Naive thymus-derived CD4-positive, alpha-beta T cell (primary cell): ENCODE data around the gene BICD2. TPM values are rescaled to one million over a fixed set of nuclear protein-coding genes. Genes with fewer than 3 reads are reported as not detected.

ENCODE experiments used
- ATAC-seq: fragments of 150-1000 bp; cut with Tn5 transposase; 2 replicates; pipeline ENCODE4 v1.10.0; 2021; ENCODE audit warnings: mild to moderate bottlenecking, moderate library complexity
- CTCF ChIA-PET: fragments of 350-600 bp; sonication (Branson Sonifier 250); formaldehyde crosslinking; loops from one replicate; lab custom pipeline; 2021; ENCODE audit warnings: antibody characterized with exemption; lab: Charles Lee
- POLR2A ChIA-PET: fragments of 350-600 bp; sonication (Branson Sonifier 250); formaldehyde crosslinking; loops from one replicate; lab custom pipeline; 2021; ENCODE audit warnings: antibody characterized with exemption, inconsistent platforms; lab: Charles Lee
- DNase-seq, 9 donors: peaks; one replicate each; pipeline versions ENCODE4 v3.0.0 to v3.0.0-alpha.2; 2020 to 2022; ENCODE audit warnings: mixed read lengths in 1 of 9
- H3K27ac ChIP-seq: one replicate; pipeline ENCODE4 v1.7.0; 2013; ENCODE audit warnings: mild to moderate bottlenecking, low read depth, low read length, moderate library complexity
- H3K27me3 ChIP-seq, 2 donors: one replicate each; pipeline ENCODE4 v1.7.0; 2013; ENCODE audit warnings: low read length in 2 of 2, mild to moderate bottlenecking in 2 of 2, moderate library complexity in 2 of 2; ENCODE audit not compliant: control insufficient read depth in 2 of 2, insufficient read depth in 2 of 2
- H3K36me3 ChIP-seq, 3 experiments: 1 replicate in 2 of 3; 2 replicates in 1 of 3; pipeline ENCODE4 v1.7.0; 2013; ENCODE audit warnings: low read length in 3 of 3, mild to moderate bottlenecking in 3 of 3, moderate library complexity in 1 of 3; ENCODE audit not compliant: insufficient read depth in 3 of 3, control insufficient read depth in 2 of 3
- H3K4me1 ChIP-seq, 2 donors: one replicate each; pipeline ENCODE4 v1.7.0; 2013; ENCODE audit warnings: low read length in 2 of 2, mild to moderate bottlenecking in 2 of 2, moderate library complexity in 1 of 2; ENCODE audit not compliant: control insufficient read depth in 2 of 2, insufficient read depth in 2 of 2
- H3K4me3 ChIP-seq: 2 replicates; pipeline ENCODE4 v1.7.0; 2013; ENCODE audit warnings: mild to moderate bottlenecking, low read length
- H3K9me3 ChIP-seq, 3 experiments: 1 replicate in 2 of 3; 2 replicates in 1 of 3; pipeline ENCODE4 v1.7.0; 2013; ENCODE audit warnings: low read length in 3 of 3; ENCODE audit not compliant: control insufficient read depth in 2 of 3
- H3K27ac Mint-ChIP-seq, 9 donors: one replicate each; pipeline ENCODE4 v1.8.0; 2020 to 2022; ENCODE audit warnings: mixed read lengths in 9 of 9, mild to moderate bottlenecking in 8 of 9, moderate library complexity in 5 of 9, inconsistent platforms in 2 of 9
- H3K27me3 Mint-ChIP-seq, 5 donors: one replicate each; pipeline ENCODE4 v1.8.0; 2021 to 2022; ENCODE audit warnings: mixed read lengths in 5 of 5, mild to moderate bottlenecking in 1 of 5
- H3K36me3 Mint-ChIP-seq, 5 donors: one replicate each; pipeline ENCODE4 v1.8.0; 2020 to 2022; ENCODE audit warnings: mixed read lengths in 5 of 5, mild to moderate bottlenecking in 3 of 5, inconsistent platforms in 1 of 5
- H3K4me1 Mint-ChIP-seq, 7 donors: one replicate each; pipeline ENCODE4 v1.8.0; 2020 to 2022; ENCODE audit warnings: mixed read lengths in 7 of 7, mild to moderate bottlenecking in 3 of 7, inconsistent platforms in 1 of 7
- H3K4me3 Mint-ChIP-seq, 10 donors: one replicate each; pipeline ENCODE4 v1.8.0; 2020 to 2022; ENCODE audit warnings: mild to moderate bottlenecking in 10 of 10, mixed read lengths in 10 of 10, moderate library complexity in 6 of 10, inconsistent platforms in 2 of 10
- H3K9me3 Mint-ChIP-seq, 11 donors: one replicate each; pipeline ENCODE4 v1.8.0; 2020 to 2022; ENCODE audit warnings: mixed read lengths in 11 of 11, mild to moderate bottlenecking in 4 of 11, inconsistent platforms in 1 of 11, moderate library complexity in 1 of 11
- intact Hi-C, 2 donors: fragments of 100-400 bp; cut with micrococcal nuclease; formaldehyde crosslinking; loops; one replicate each; pipeline ENCODE4 v1.15.1; 2023
- polyA plus RNA-seq, 2 donors: library from polyadenylated mRNA; unstranded; fragments of 300-500 nt; fragmentation: Illumina TruSeq; gene quantifications; one replicate each; pipeline ENCODE4 v1.2.3, GENCODE V29; 2021
- total RNA-seq, 6 experiments: library from RNA in 5 of 6; stranded (reverse) in 5 of 6; gene quantifications; 1 replicate in 5 of 6; 2 replicates in 1 of 6; pipeline ENCODE4 v1.2.3 and lab custom pipeline; 2021 to 2026

BICD2 gene
- total and polyA plus RNA-seq, 7 experiments from 2014 or later, result 7.4 to 28.8 (median 27.4) TPM

DNA sequence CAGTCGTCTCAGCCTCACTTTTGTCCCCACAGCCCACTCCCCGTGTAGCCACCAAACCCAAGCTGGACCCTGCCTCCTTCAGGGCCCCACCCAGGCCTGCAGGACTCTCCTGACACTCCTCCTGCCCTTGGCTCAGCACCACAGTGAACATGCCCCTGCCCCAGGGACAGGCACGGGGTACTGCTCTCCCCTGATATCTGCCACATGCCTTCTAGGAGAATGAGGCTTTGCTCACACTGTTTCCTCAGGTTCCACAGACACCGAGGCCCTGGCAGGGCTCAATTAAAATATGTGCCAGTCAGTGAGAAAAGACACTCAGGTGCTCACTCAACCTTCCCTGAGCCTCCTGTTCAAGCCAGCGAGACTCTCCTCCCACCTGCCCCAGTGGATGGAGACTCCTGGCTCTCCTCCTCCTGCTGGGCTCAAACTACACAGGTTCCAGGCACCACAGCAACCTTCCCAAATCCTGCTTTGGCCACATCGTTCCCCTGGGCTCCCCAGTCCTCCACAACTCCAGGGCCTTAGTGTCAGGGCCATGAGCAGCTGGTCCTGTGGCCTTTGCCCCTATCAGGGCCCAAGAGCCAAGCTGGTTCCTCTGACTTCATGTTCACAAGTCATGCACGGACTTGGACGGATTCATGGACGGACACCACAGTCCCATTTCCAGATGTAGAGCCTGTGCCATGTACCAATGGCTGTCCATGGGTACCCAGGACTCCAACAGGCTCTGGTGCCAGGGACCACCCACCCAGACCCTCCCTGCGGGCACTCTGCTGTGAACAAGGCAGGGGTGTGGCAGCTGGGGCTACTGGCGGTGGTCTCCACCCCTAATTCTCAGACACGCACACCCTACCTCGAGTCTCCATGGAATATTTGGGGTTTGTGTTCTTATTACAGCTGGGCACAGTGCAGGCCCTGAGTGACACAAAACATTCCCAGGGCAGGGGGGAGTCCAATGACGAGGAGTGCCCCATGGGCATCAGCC lies 36.6 kb downstream of the BICD2 start:
- no peak for DNase-seq
- Mint-ChIP-seq H3K27ac (peak overlapping the region in 6 of 9 donors; percentile 36 to 85 (median 53)), H3K4me3 (no peak overlapping the region), H3K9me3 (peaks cover 0 to 1% (median 0%) of the 10 kb centered on the region in 11 donors), H3K36me3 (peaks cover 0 to 6% (median 4%) of the 10 kb centered on the region in 5 donors), H3K4me1 (peaks cover 14 to 32% (median 22%) of the 10 kb centered on the region in 7 donors), H3K27me3 (no peaks in the 10 kb centered on the region)
- no peak for ATAC-seq
- Histone ChIP-seq H3K27ac (no peak overlapping the region), H3K4me1 (no peaks in the 10 kb centered on the region), H3K36me3 (peaks cover 0 to 72% (median 7%) of the 10 kb centered on the region in 3 experiments), H3K9me3 (no peaks in the 10 kb centered on the region), H3K27me3 (no peaks in the 10 kb centered on the region), H3K4me3 (no peak overlapping the region)
- ChIA-PET CTCF (no interaction called here), POLR2A (no interaction called here)
- intact Hi-C loops, result no loop called here

DNA sequence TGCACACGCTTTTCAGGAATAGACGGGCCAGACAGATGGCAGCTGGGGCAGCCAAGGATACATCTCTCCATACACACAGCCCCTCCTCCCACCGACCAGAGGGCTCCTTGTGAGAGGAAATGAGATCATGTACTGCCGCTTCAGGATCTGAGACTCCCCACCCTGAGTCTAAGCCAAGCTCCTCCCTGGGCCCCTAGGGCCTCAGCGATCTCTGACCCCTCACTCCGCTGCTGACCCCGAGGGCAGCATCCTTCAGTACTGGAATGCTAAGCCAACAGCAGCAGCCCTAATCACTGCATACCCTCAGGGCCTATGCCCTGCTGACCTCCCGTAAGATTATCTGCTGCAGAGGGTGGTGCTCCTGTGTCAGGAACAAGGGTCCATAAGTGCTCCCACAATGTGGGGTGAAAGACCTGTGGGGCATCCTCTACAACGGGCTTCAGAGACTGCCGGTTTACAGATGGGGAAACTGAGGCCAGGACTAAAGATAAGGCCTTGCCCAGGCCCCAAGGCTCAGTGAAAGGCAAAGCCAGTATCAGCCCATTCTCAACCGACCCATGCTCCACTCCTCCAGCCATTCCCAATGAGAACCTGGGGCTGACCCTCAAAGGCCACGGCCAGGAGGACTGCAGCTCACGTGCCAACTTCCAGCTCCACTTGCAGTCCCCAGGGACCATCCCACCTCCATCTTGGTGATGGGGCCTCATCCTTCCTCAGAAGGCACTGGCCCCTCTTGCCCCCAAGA lies 37.5 kb downstream of the BICD2 start:
- CTCF ChIA-PET, result no interaction called here

GRCh38 chr9:92726348-92726747 lies 38.3 kb downstream of the BICD2 start:
- ChIA-PET POLR2A (no interaction called here), CTCF (no interaction called here)
- Histone ChIP-seq H3K27me3 (no peaks in the 10 kb centered on the region), H3K4me1 (no peaks in the 10 kb centered on the region), H3K27ac (no peak overlapping the region), H3K9me3 (no peaks in the 10 kb centered on the region), H3K36me3 (peaks cover 0 to 89% (median 13%) of the 10 kb centered on the region in 3 experiments), H3K4me3 (no peak overlapping the region)
- Mint-ChIP-seq H3K4me3 (no peak overlapping the region), H3K27me3 (no peaks in the 10 kb centered on the region), H3K9me3 (peaks cover 0 to 1% (median 0%) of the 10 kb centered on the region in 11 donors), H3K4me1 (peaks cover 3 to 23% (median 8%) of the 10 kb centered on the region in 7 donors), H3K27ac (peak overlapping the region in 4 of 9 donors; percentile 13 to 86 (median 56)), H3K36me3 (peaks cover 0 to 18% (median 4%) of the 10 kb centered on the region in 5 donors)
- ATAC-seq (no peak), DNase-seq (no peak)
- intact Hi-C loops, result no loop called here

More for the DNA sequence above, 37.5 kb downstream of the BICD2 start:
- ATAC-seq (no peak), DNase-seq (no peak)
- H3K9me3 ChIP-seq, result no peaks in the 10 kb centered on the region
- H3K4me3 ChIP-seq, result no peak overlapping the region
- peak overlapping the region in 3 of 9 donors; percentile 52 to 85 (median 65) for H3K27ac Mint-ChIP-seq
- no peaks in the 10 kb centered on the region for H3K27me3 Mint-ChIP-seq
- peaks cover 0 to 81% (median 7%) of the 10 kb centered on the region in 3 experiments for H3K36me3 ChIP-seq
- peaks cover 0 to 1% (median 0%) of the 10 kb centered on the region in 11 donors for H3K9me3 Mint-ChIP-seq
- peaks cover 11 to 31% (median 15%) of the 10 kb centered on the region in 7 donors for H3K4me1 Mint-ChIP-seq
- H3K4me1 ChIP-seq, result no peaks in the 10 kb centered on the region
- POLR2A ChIA-PET, result no interaction called here
- intact Hi-C loops, result no loop called here
- H3K27me3 ChIP-seq, result no peaks in the 10 kb centered on the region
- H3K36me3 Mint-ChIP-seq, result peaks cover 0 to 11% (median 4%) of the 10 kb centered on the region in 5 donors
- H3K4me3 Mint-ChIP-seq, result no peak overlapping the region
- no peak overlapping the region for H3K27ac ChIP-seq

- no peak overlapping the region for H3K4me3 ChIP-seq
- Mint-ChIP-seq H3K4me3 (no peak overlapping the region), H3K36me3 (peaks cover 0 to 21% (median 4%) of the 10 kb centered on the region in 5 donors), H3K9me3 (peaks cover 0 to 1% (median 0%) of the 10 kb centered on the region in 11 donors), H3K4me1 (peaks cover 3 to 20% (median 9%) of the 10 kb centered on the region in 7 donors), H3K27ac (peak overlapping the region in 7 of 9 donors; percentile 13 to 86 (median 37)), H3K27me3 (no peaks in the 10 kb centered on the region)
- H3K36me3 ChIP-seq, result peaks cover 0 to 90% (median 13%) of the 10 kb centered on the region in 3 experiments
- ATAC-seq (no peak), DNase-seq (no peak)
- CTCF ChIA-PET, result no interaction called here
- H3K9me3 ChIP-seq, result no peaks in the 10 kb centered on the region
- no peaks in the 10 kb centered on the region for H3K27me3 ChIP-seq
- intact Hi-C loops, result no loop called here
- H3K4me1 ChIP-seq, result no peaks in the 10 kb centered on the region
- POLR2A ChIA-PET, result no interaction called here
- H3K27ac ChIP-seq, result no peak overlapping the region
These were observed 38.9 kb downstream of the BICD2 start for GRCh38 chr9:92725766-92726165.

- no peak for ATAC-seq
- Mint-ChIP-seq H3K27ac (peak overlapping the region in 1 of 9 donors; percentile 32), H3K4me1 (peaks cover 3 to 20% (median 6%) of the 10 kb centered on the region in 7 donors), H3K9me3 (peaks cover 0 to under 1% (median 0%) of the 10 kb centered on the region in 11 donors), H3K36me3 (peaks cover 0 to 26% (median 8%) of the 10 kb centered on the region in 5 donors), H3K4me3 (no peak overlapping the region), H3K27me3 (no peaks in the 10 kb centered on the region)
- CTCF ChIA-PET, result no interaction called here
- POLR2A ChIA-PET, result no interaction called here
- Histone ChIP-seq H3K4me1 (no peaks in the 10 kb centered on the region), H3K27ac (no peak overlapping the region), H3K36me3 (peaks cover 0 to 95% (median 13%) of the 10 kb centered on the region in 3 experiments), H3K9me3 (no peaks in the 10 kb centered on the region), H3K27me3 (no peaks in the 10 kb centered on the region), H3K4me3 (no peak overlapping the region)
- intact Hi-C loops, result no loop called here
- DNase-seq, result no peak
These were observed 39.4 kb downstream of the BICD2 start for GRCh38 chr9:92725266-92725545.

GRCh38 chr9:92724528-92725265 lies 39.9 kb downstream of the BICD2 start:
- Mint-ChIP-seq H3K36me3 (peaks cover 0 to 31% (median 12%) of the 10 kb centered on the region in 5 donors), H3K4me3 (no peak overlapping the region), H3K27me3 (no peaks in the 10 kb centered on the region), H3K9me3 (no peaks in the 10 kb centered on the region), H3K4me1 (peaks cover 3 to 20% (median 6%) of the 10 kb centered on the region in 7 donors), H3K27ac (peak overlapping the region in 6 of 9 donors; percentile 3 to 72 (median 28))
- Histone ChIP-seq H3K27me3 (no peaks in the 10 kb centered on the region), H3K27ac (no peak overlapping the region), H3K4me3 (no peak overlapping the region), H3K9me3 (no peaks in the 10 kb centered on the region), H3K4me1 (no peaks in the 10 kb centered on the region), H3K36me3 (peaks cover 0 to 99% (median 13%) of the 10 kb centered on the region in 3 experiments)
- DNase-seq, result no peak
- intact Hi-C loops, result no loop called here
- POLR2A ChIA-PET, result no interaction called here
- CTCF ChIA-PET, result interaction anchor here (0.6 kb wide), 1 partner anchor 958 kb away, joined by 3 read pairs; no protein-coding TSS in a partner anchor
- ATAC-seq, result no peak
